H1 (cell line): Measurements from ENCODE around the gene CRYGN. TPM values are rescaled to one million over a fixed set of nuclear protein-coding genes. Genes with fewer than 3 reads are reported as not detected.

ENCODE experiments used
- CTCF ChIA-PET: fragments of 300-600 bp; sonication (Branson Sonifier 250); formaldehyde crosslinking; loops from one replicate; lab custom pipeline; 2021; ENCODE audit not compliant: partially characterized antibody; lab: Charles Lee
- POLR2A ChIA-PET: fragments of 300-600 bp; sonication (Branson Sonifier 250); formaldehyde crosslinking; loops from one replicate; lab custom pipeline; 2021; ENCODE audit warnings: inconsistent platforms; ENCODE audit not compliant: partially characterized antibody; lab: Charles Lee
- DNase-seq, 2 experiments: peaks; one replicate each; pipeline versions ENCODE4 v3.0.0 to v3.0.0-alpha.2; 2010 to 2022; ENCODE audit warnings: low spot score in 2 of 2, low read depth in 1 of 2, mixed read lengths in 1 of 2
- FAIRE-seq: peaks from 2 replicates; lab custom pipeline; 2011; peaks lifted over from hg19 to GRCh38; lab: Jason Lieb, UNC
- H2AFZ ChIP-seq: 2 replicates; pipeline ENCODE4 v1.8.1; 2012; ENCODE audit warnings: low read length, inconsistent platforms
- H2AK5ac ChIP-seq: 2 replicates; pipeline ENCODE4 v1.6.1; 2013; ENCODE audit warnings: low read depth, low read length
- H2BK120ac ChIP-seq: replicated peaks from 2 replicates; pipeline ENCODE3; 2013; ENCODE audit warnings: low read depth, low read length, inconsistent platforms
- H2BK12ac ChIP-seq: 2 replicates; pipeline ENCODE4 v1.6.1; 2013; ENCODE audit warnings: low read depth, low read length
- H2BK15ac ChIP-seq: 2 replicates; pipeline ENCODE4 v1.6.1; 2013; ENCODE audit warnings: low read length
- H2BK20ac ChIP-seq: 2 replicates; pipeline ENCODE4 v1.6.1; 2013; ENCODE audit warnings: low read length
- H2BK5ac ChIP-seq: 2 replicates; pipeline ENCODE4 v1.6.1; 2013; ENCODE audit warnings: low read depth, low read length
- H3K14ac ChIP-seq: 2 replicates; pipeline ENCODE4 v1.6.1; 2013; ENCODE audit warnings: inconsistent platforms; ENCODE audit not compliant: insufficient read length
- H3K18ac ChIP-seq: 2 replicates; pipeline ENCODE4 v1.6.1; 2013; ENCODE audit warnings: low read length; ENCODE audit errors: extremely low read depth
- H3K23ac ChIP-seq: 2 replicates; pipeline ENCODE4 v1.6.1; 2013; ENCODE audit warnings: inconsistent platforms; ENCODE audit not compliant: insufficient read length
- H3K23me2 ChIP-seq: 2 replicates; pipeline ENCODE4 v1.6.1; 2013; ENCODE audit warnings: low read depth, low read length
- H3K27ac ChIP-seq: 2 replicates; pipeline ENCODE4 v1.6.1; 2011; ENCODE audit warnings: low read depth, low read length, inconsistent platforms
- H3K27me3 ChIP-seq, 4 experiments: replicated peaks in 1 of 4; 1 replicate in 1 of 4; 2 replicates in 3 of 4; pipeline versions ENCODE4 v1.6.1 to v1.8.1; 2011 to 2013; ENCODE audit warnings: low read length in 3 of 4, mild to moderate bottlenecking in 3 of 4, inconsistent platforms in 2 of 4, mixed read lengths in 2 of 4, moderate library complexity in 1 of 4; ENCODE audit not compliant: control insufficient read depth in 3 of 4, insufficient read depth in 3 of 4; ENCODE audit errors: extremely low read depth in 1 of 4
- H3K36me3 ChIP-seq, 4 experiments: 2 replicates each; pipeline versions ENCODE4 v1.6.1 to v1.8.1; 2011 to 2013; ENCODE audit warnings: mild to moderate bottlenecking in 4 of 4, low read length in 3 of 4, moderate library complexity in 2 of 4, control low read depth in 1 of 4, inconsistent platforms in 1 of 4; ENCODE audit not compliant: insufficient read depth in 4 of 4, control insufficient read depth in 2 of 4
- H3K4ac ChIP-seq: replicated peaks from 2 replicates; pipeline ENCODE3; 2013; ENCODE audit warnings: low read length, low read depth, mixed read lengths, inconsistent platforms; ENCODE audit not compliant: insufficient read length
- H3K4me1 ChIP-seq, 4 experiments: replicated peaks in 1 of 4; 1 replicate in 1 of 4; 2 replicates in 3 of 4; pipeline versions ENCODE4 v1.6.1 to v1.8.1; 2011 to 2013; ENCODE audit warnings: low read length in 3 of 4, inconsistent platforms in 2 of 4, mixed read lengths in 1 of 4; ENCODE audit not compliant: insufficient read depth in 4 of 4, control insufficient read depth in 3 of 4
- H3K4me2 ChIP-seq, 2 experiments: 2 replicates each; pipeline versions ENCODE4 v1.6.1 to v1.8.1; 2011 to 2013; ENCODE audit warnings: low read depth in 2 of 2, low read length in 2 of 2, control low read depth in 1 of 2, inconsistent platforms in 1 of 2, mild to moderate bottlenecking in 1 of 2; ENCODE audit not compliant: insufficient read depth in 1 of 2
- H3K4me3 ChIP-seq, 4 experiments: fragments of 200-600, 300-600 bp in 1 of 4; sonication (generic), shearing (Covaris generic), sonication (Bioruptor Twin) in 1 of 4; 2 replicates each; pipeline versions ENCODE4 v1.5.1 to v1.8.1; 2011 to 2016; ENCODE audit warnings: low read length in 4 of 4, low read depth in 3 of 4, control low read depth in 2 of 4, inconsistent platforms in 2 of 4, mild to moderate bottlenecking in 2 of 4, mixed read lengths in 1 of 4, moderate library complexity in 1 of 4; ENCODE audit not compliant: insufficient read depth in 2 of 4; ENCODE audit errors: extremely low read depth in 1 of 4
- H3K56ac ChIP-seq: replicated peaks from 2 replicates; pipeline ENCODE3; 2013; ENCODE audit warnings: low read depth, mild to moderate bottlenecking, mixed read lengths, low read length, inconsistent platforms; ENCODE audit not compliant: insufficient read length
- H3K79me1 ChIP-seq: 2 replicates; pipeline ENCODE4 v1.6.1; 2013; ENCODE audit warnings: low read depth, low read length, control low read depth
- H3K79me2 ChIP-seq, 2 experiments: 2 replicates each; pipeline versions ENCODE4 v1.6.1 to v1.8.1; 2012 to 2013; ENCODE audit warnings: low read length in 2 of 2, mild to moderate bottlenecking in 2 of 2, inconsistent platforms in 1 of 2; ENCODE audit not compliant: insufficient read depth in 2 of 2, control insufficient read depth in 1 of 2
- H3K9ac ChIP-seq, 4 experiments: replicated peaks in 1 of 4; 1 replicate in 1 of 4; 2 replicates in 3 of 4; pipeline versions ENCODE4 v1.6.1 to v1.8.1; 2011 to 2013; ENCODE audit warnings: low read depth in 3 of 4, low read length in 3 of 4, control low read depth in 2 of 4, mild to moderate bottlenecking in 2 of 4, moderate library complexity in 2 of 4, inconsistent platforms in 1 of 4; ENCODE audit errors: extremely low read depth in 1 of 4
- H3K9me3 ChIP-seq, 2 experiments: 2 replicates each; pipeline versions ENCODE4 v1.6.1 to v1.8.1; 2012 to 2013; ENCODE audit warnings: mild to moderate bottlenecking in 2 of 2, moderate library complexity in 2 of 2, control low read depth in 1 of 2, inconsistent platforms in 1 of 2, low read depth in 1 of 2, low read length in 1 of 2, mixed read lengths in 1 of 2; ENCODE audit not compliant: insufficient read depth in 2 of 2
- H4K20me1 ChIP-seq, 2 experiments: replicated peaks in 1 of 2; 2 replicates each; pipeline versions ENCODE3 to v1.8.1; 2011 to 2013; ENCODE audit warnings: inconsistent platforms in 2 of 2, low read length in 2 of 2, mild to moderate bottlenecking in 1 of 2; ENCODE audit not compliant: insufficient read depth in 2 of 2, control insufficient read depth in 1 of 2
- H4K5ac ChIP-seq: 2 replicates; pipeline ENCODE4 v1.6.1; 2013; ENCODE audit warnings: low read length, low read depth, mixed read lengths, inconsistent platforms; ENCODE audit not compliant: insufficient read length
- H4K8ac ChIP-seq: 2 replicates; pipeline ENCODE4 v1.8.0; 2013; ENCODE audit warnings: mild to moderate bottlenecking, moderate library complexity, low read length, inconsistent platforms; ENCODE audit not compliant: insufficient read depth; ENCODE audit errors: extremely low read depth
- H4K91ac ChIP-seq: replicated peaks from 2 replicates; pipeline ENCODE3; 2013; ENCODE audit warnings: low read length, mixed read lengths, inconsistent platforms; ENCODE audit not compliant: insufficient read length
- ASH2L ChIP-seq: fragments of 200-600, 300-600 bp; sonication (generic); IDR thresholded peaks from one replicate; pipeline ENCODE4 v1.7.1; 2017; ENCODE audit warnings: low read length
- BACH1 ChIP-seq: IDR thresholded peaks from 2 replicates; pipeline ENCODE4 v1.6.1; 2012; ENCODE audit warnings: low read length, improper control_type of control experiment
- CHD1 ChIP-seq: IDR thresholded peaks from 2 replicates; pipeline ENCODE4 v1.6.1; 2012; ENCODE audit warnings: low read depth, low read length, improper control_type of control experiment
- CREB1 ChIP-seq: IDR thresholded peaks from 2 replicates; pipeline ENCODE4 v1.6.1; 2012; ENCODE audit warnings: inconsistent platforms
- JUN ChIP-seq: IDR thresholded peaks from 2 replicates; pipeline ENCODE4 v1.6.1; 2011; ENCODE audit warnings: low read depth, mild to moderate bottlenecking, improper control_type of control experiment, low read length
- MAFK ChIP-seq: IDR thresholded peaks from 2 replicates; pipeline ENCODE4 v1.6.1; 2012; ENCODE audit warnings: low read depth, mild to moderate bottlenecking, improper control_type of control experiment, low read length
- NANOG ChIP-seq: IDR thresholded peaks from 2 replicates; pipeline ENCODE4 v1.6.1; 2011; ENCODE audit warnings: low read length, low read depth, mild to moderate bottlenecking, inconsistent platforms; ENCODE audit not compliant: insufficient read depth, poor library complexity, severe bottlenecking
- NRF1 ChIP-seq: IDR thresholded peaks from 2 replicates; pipeline ENCODE4 v1.6.1; 2011; ENCODE audit warnings: mild to moderate bottlenecking, low read depth, low read length, improper control_type of control experiment
- POU5F1 ChIP-seq: IDR thresholded peaks from 2 replicates; pipeline ENCODE4 v1.6.1; 2011; ENCODE audit warnings: low read depth, mild to moderate bottlenecking, low read length, moderate library complexity
- RXRA ChIP-seq: IDR thresholded peaks from 2 replicates; pipeline ENCODE4 v1.6.1; 2011; ENCODE audit warnings: low read depth, mild to moderate bottlenecking, low read length, moderate library complexity; ENCODE audit not compliant: insufficient read depth
- TEAD4 ChIP-seq: IDR thresholded peaks from 2 replicates; pipeline ENCODE4 v1.6.1; 2012; ENCODE audit warnings: low read depth, low read length, inconsistent platforms, mixed read lengths
- YY1 ChIP-seq: IDR thresholded peaks from 2 replicates; pipeline ENCODE4 v1.6.1; 2011; ENCODE audit warnings: low read depth, mild to moderate bottlenecking, low read length
- WGBS, 2 experiments: shearing (Covaris generic) in 1 of 2; methylation state at CpG; one replicate each; pipeline versions ENCODE4 v1.1.6 to v1.1.7; 2013 to 2015; ENCODE audit warnings: low lambda C conversion rate in 2 of 2, mixed read lengths in 2 of 2, inconsistent platforms in 1 of 2, low coverage in 1 of 2, missing lambda C conversion rate in 1 of 2; ENCODE audit not compliant: insufficient replicate concordance in 2 of 2, insufficient coverage in 1 of 2, insufficient read length in 1 of 2; ENCODE audit errors: extremely low coverage in 1 of 2, missing lambda C conversion rate in 1 of 2; 5-methylcytosine and 5-hydroxymethylcytosine counted together
- polyA plus RNA-seq, 7 experiments: library from polyadenylated mRNA; depleted of rRNA in 3 of 7; stranded (reverse) in 5 of 7; unstranded in 2 of 7; fragments of >200 nt in 5 of 7; fragments of 200-250 nt in 2 of 7; gene quantifications; 1 replicate in 5 of 7; 2 replicates in 1 of 7; 4 replicates in 1 of 7; pipeline versions ENCODE4 v1.2.1 to v1.2.3, GENCODE V29; 2011 to 2013; ENCODE audit warnings: missing spikeins in 2 of 7, mixed read lengths in 2 of 7
- total RNA-seq: library from RNA; stranded (reverse); fragmentation: NEBNext Ultra II Directional; extraction: Animal tissue kit (Norgen Biotek cat#: 25700); gene quantifications from 2 replicates; pipeline ENCODE4 v1.2.1, GENCODE V29; 2021
- TF ChIP-seq, protein P1 (sequence below): IDR thresholded peaks from 2 replicates; pipeline ENCODE4 v1.6.1; 2012; ENCODE audit warnings: low read length, inconsistent platforms

CRYGN gene
- total and polyA plus RNA-seq, 2 of the 8 experiments (the other 6 are each of a cell fraction or from before 2014, with no cell fraction given), result 0.98 to 1.6 TPM

- DNase-seq (no peak), FAIRE-seq (no peak)
- Histone ChIP-seq H3K27me3 (peaks cover 0 to under 1% (median under 1%) of the 10 kb centered on the region in 4 experiments; a peak in 2 of 7 replicates), H3K23ac (no peak overlapping the region), H3K27ac (no peak overlapping the region), H2BK15ac (no peak overlapping the region), H3K36me3 (no peaks in the 10 kb centered on the region), H3K14ac (no peak overlapping the region), H3K18ac (no peak overlapping the region), H4K20me1 (no peaks in the 10 kb centered on the region), H2BK120ac (no peak overlapping the region), H3K4me1 (no peaks in the 10 kb centered on the region), H3K9me3 (peaks cover 5 to 7% of the 10 kb centered on the region in 2 experiments; a peak in 2 of 4 replicates), H2BK12ac (no peak overlapping the region), H4K8ac (no peak overlapping the region), H3K79me1 (no peaks in the 10 kb centered on the region), H4K91ac (no peak overlapping the region), H3K23me2 (no peaks in the 10 kb centered on the region), H3K4me3 (no peak overlapping the region), H3K4me2 (no peak overlapping the region), H2BK5ac (no peak overlapping the region), H2AFZ (no peak overlapping the region), H3K56ac (no peak overlapping the region), H2BK20ac (no peak overlapping the region), H4K5ac (no peak overlapping the region), H3K9ac (no peak overlapping the region), H3K4ac (no peak overlapping the region), H3K79me2 (no peaks in the 10 kb centered on the region), H2AK5ac (no peak overlapping the region)
- POLR2A ChIA-PET, result no interaction called here
- TF ChIP-seq YY1 (no peak), NRF1 (no peak), JUN (no peak), CHD1 (no peak), TEAD4 (no peak), ASH2L (no peak), RXRA (no peak), POU5F1 (no peak), CREB1 (no peak), NANOG (no peak), MAFK (no peak), BACH1 (no peak)
- TF ChIP-seq, protein P1, sequence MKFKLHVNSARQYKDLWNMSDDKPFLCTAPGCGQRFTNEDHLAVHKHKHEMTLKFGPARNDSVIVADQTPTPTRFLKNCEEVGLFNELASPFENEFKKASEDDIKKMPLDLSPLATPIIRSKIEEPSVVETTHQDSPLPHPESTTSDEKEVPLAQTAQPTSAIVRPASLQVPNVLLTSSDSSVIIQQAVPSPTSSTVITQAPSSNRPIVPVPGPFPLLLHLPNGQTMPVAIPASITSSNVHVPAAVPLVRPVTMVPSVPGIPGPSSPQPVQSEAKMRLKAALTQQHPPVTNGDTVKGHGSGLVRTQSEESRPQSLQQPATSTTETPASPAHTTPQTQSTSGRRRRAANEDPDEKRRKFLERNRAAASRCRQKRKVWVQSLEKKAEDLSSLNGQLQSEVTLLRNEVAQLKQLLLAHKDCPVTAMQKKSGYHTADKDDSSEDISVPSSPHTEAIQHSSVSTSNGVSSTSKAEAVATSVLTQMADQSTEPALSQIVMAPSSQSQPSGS, result no peak
- 88% methylated on average over 5 of the region's 5 CpGs; no CpG with 5 or more reads in 1 of the 2 experiments for WGBS, 2 experiments
- CTCF ChIA-PET, result interaction anchor here (0.8 to 2.2 kb wide), 2 partner anchors 17 to 26 kb away, joined by 3 to 9 read pairs; no protein-coding TSS in a partner anchor
Measured at GRCh38 chr7:151422212-151422611, 17.7 kb downstream of the CRYGN start.
